ENCODE results near the gene HPCAL1. TPM values are rescaled to one million over a fixed set of nuclear protein-coding genes. Genes with fewer than 3 reads are reported as not detected.

HPCAL1 gene
- total RNA-seq, 1 donor from 2014 or later = 19.0 TPM

DNA sequence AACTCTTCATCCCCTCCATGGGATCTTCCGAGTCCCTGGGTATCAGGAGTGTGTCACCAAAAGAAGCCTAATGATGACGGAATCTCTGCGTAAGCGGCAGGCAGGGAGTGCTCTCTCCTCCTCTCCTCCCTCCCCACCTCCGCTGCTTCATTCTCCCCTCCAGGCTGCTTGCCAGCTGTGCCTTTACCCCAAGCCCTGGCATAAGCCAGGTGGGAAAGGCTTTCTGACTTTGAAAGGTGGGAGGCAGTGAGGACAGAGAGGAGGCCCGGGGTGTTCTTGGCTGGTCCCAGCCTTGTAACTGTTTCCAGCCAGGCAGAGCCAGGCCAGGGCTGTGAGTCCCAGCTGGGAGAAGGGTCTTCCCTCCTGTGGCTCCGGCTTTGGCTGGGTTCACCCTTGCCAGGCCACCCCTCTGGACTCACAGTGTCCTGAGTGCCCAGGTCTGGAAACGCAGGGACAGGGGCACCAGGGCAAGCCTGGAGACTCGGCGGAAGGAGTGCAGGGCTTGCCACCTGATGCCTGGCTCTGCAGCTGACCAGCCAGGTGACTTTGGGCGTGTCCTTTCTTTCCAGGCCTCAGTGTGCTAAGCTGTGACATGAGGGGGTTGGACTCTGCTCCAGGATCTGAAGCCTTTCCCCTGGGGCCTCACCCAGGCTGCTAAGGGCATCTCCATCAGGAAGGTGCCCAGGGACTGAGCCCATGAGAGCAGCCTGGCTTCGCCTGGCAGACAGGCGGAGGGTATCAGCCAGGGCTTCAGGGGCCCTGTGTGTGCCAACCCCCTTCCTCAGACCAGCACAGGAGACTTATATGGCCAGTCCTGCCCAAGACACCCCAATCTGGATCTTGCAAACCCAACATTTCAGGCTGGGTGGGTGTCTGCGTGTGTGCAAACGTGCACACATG lies 32.7 kb upstream of the HPCAL1 start:
- no peak for DNase-seq

DNA sequence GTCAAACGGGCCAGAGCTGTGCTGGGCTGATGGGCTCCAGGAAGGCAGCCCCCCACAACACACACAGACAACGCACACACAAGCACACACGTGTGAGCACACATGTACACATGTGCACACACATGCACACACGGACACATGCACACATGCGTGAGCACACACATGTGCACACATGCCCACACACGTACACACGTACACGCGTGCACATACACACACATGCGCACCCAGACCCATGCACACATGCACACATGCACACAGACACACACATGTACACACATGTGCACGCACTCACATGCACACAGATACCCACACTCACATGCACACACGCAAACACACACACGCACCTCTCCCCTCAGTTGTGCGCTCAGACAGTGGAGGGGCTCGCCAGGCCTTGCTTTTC lies 31.2 kb upstream of the HPCAL1 start:
- no peak for DNase-seq

DNA sequence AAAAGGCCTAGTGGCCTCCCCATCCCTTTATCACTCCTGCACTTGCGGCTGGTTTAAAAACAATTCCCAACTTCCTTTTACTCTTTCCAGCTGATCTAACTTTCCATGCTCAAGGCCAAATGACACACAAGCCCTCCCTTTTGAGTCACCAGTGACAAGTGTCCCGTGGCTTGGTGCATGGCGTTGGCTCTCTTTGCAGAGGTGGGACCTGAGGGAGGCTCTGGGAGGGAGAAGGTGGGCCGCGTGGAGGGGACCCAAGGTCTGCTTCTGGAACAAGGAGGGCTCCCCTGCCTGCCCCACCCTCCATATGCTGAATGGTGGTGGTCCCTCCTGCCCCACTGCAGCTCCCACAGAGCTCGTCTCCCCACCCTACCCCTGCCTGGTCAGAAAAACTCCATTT lies 30.8 kb upstream of the HPCAL1 start:
- no peak for DNase-seq

DNA sequence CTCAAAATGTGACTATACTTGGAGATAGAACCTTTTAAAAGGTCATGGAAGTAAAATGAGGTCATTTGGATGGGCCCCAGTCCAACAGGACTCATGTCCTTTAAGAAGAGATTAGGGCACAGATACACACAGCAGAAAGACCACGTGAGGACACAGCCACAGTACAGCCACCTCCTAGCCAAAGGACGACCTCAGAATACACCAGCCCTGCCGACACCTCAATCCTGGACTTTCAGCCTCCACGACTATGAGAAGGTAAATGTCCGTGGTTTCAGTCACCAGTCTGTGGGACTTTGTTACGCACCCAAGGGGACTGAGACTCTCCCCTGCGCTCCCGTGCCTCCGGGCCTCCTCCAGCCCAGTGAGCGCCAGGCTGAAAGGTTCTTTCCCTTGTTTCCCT lies 30.2 kb upstream of the HPCAL1 start:
- DNase-seq = no peak

DNA sequence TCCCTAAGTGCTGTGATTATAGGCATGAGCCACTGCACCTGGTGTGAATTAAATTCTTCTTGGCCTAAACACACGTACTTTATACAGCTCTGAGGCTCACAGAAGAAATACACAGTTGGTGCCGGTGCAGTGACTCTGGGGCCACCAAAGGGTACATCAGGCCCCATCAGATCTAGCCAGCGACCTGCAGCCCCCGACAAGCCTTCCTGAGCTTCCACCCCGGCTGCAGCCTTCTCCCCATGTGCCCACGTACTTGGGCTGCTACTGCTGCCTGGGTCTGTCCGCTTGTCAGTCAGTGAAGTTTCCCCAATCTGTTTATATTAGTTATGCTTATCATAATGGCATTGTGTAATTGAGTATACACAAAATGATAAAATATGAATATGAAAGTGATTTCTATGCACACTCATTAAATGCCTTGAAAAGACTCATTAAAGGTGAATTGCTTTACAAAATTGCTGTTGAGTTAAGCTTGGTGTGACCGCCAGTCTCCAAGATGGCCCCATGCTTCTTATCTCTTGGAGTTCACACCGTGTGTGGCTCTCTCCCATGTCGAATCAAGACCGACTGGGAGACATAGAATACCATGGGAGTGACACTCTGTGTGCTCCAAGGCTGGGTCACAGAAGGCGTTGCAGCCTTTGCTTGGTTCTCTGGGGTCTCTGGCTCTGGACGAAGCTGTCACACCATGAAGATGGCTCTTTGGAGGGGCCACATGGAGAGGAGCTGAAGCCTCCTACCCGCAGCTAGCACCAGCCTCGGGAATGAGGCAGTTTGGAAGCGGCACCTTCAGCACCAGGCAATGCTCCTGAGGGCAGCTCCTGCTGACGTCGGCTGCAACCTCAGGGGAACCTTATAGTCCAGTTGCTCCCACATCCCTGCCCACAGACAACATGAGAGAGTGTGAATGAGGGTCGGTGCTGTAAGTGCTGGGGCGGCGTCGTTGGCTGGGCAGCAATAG lies 29.2 kb upstream of the HPCAL1 start:
- no peak for DNase-seq

DNA sequence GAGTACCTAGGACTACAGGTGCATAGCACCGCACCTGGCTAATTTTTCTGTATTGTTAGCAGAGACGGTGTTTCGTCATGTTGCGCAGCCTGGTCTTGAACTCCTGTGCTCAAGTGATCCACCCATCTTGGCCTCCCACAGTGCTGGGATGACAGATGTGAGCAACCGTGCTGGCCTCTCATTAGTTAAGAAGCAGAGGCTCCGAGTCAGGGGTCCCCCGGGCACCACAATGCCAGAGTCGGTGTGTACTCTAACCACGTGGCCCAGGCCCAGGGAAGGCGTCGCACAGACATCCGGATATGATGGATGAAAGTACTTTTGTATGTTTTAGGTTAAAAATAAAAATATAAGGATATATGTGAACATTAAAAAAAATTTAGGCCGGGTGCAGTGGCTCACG lies 28.3 kb upstream of the HPCAL1 start:
- DNase-seq = no peak

DNA sequence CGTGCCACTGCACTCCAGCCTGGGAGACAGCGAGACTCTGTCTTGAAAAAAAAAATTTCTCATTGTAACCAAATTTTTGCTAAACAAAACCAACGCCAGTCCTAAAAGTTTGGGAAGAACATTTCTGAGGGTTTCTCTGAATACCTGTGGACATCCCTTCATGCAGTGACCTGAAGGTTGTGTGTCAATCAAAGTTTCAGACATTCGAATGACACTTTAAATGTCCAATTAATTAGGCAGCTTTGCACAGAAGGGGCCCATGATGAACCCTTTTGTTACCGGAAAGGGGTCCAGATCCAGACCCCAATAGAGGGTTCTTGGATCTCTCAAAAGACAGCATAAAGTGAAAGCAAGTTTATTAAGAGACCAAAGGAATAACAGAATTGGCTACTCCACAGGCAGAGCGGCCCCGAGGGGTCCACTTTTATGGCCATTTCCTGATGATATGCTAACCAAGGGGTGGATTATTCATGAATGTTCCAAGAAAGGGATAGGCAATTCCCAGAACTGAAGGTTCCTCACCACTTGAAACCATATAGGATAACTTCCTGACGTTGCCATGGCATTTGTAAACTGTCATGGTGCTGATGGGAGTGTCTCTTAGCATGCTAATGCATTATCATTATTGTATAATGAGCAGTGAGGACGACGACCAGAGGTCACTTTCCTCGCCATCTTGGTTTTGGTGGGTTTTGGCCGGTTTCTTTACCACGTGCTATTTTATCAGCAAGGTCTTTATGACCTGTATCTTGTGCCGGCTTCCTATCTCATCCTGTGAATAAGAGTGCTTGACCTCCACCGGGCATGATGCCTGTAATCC lies 27.5 kb upstream of the HPCAL1 start:
- no peak for DNase-seq

DNA sequence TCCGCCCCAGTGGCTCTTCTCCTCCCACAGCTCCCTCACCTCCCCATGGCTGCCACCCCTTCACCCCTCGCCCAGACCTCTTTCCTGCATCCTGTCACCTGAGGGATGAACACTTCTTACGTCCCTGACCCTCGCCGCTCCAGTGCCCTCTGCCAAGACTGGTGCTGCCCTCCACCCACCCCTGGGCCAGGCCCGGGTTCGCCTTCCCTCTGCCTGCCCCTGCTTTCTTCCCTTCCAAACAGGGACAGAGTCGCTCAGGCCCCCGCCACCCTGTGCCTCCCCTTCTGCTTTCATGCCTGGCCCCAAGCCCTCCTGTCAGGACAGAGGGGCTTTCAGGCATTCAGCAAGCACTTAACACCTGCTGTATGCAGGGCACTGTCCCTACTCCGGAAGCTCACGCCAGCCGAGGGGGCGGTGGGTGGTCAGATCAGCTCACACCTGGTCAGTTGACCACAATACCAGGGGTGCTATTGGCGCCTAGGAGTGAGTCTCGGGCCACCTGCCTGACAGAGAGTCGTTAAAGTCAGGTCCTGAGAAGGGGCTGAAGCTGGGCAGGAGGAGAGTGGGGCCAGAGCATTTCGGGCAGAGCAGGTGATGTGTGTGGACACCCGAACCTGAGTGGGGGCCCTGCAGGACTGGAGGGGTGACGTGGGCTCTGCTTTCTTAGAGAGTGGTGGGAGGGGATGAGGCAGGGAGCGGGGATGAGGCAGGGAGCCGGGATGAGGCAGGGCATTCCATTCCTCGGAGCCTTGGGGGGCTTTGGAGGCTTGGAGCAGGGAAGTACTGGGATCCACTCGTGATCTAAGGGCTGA lies 26.0 kb upstream of the HPCAL1 start:
- no peak for DNase-seq

DNA sequence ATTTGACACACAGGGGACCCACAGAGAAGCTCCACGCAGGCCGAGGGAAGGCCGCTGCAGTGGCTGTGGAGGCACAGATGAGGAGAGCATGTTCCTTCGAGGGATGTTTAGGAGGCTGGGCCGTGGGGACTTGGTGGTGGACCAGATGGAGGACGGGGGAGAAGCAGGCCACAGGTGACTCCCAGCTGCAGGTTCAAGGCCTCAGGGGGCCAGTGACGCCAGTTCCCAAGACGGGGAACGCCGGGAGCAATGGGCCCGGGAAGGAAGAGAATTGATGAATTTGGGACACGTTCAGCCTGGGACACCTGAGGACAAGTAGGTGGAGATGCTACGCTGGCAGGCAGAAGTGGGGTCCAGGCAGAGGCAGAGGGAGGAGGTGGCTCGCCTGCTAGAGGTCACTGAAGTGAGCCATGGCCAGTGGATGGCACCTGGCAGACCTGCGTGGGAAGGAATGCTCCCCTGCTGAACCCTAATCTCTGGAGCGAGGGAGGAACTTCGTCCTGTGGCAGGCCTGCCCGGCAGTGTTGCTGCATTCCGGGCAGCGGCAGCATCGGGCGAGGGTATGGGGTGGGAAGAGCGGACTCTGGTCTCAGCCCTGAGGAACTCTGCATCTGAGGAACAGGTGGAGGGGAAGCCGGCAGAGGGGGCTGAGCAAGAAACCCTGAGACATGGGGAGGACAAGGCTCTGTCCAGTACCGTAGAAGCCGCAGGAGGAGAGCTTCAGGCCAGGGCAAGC lies 25.2 kb upstream of the HPCAL1 start:
- DNase-seq = no peak

DNA sequence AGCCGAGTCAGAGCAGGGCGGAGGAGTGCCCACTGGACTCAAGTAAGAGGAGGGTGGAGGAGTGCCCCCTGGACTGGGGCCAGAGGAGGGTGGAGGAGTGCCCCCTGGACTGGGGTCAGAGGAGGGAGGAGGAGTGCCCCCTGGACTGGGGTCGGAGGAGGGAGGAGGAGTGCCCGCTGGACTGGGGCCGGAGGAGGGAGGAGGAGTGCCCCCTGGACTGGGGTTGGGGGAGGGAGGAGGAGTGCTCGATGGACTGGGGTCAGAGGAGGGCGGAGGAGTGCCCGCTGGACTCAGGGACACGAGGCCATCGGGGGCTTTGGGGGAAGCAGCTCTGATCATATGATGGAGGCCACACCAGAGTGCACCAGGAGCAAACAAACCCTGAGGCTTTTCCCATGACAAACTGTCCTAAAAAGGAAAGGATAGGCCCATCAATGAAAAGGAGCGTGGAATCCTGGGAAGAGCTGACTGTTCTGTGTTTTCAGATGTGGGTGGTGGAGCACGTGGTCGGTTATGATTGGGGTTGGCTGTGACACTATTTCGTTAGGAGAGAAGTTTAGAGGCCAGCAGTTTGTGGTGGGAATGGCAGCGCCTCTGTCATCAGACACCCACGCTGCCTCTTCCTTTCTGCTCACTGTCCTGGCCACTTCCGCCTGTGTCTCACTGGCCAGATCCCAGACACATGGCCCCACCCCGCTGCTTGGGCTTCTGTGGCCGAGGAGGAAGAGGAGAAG lies 24.5 kb upstream of the HPCAL1 start:
- peak; percentile 38 for DNase-seq

DNA sequence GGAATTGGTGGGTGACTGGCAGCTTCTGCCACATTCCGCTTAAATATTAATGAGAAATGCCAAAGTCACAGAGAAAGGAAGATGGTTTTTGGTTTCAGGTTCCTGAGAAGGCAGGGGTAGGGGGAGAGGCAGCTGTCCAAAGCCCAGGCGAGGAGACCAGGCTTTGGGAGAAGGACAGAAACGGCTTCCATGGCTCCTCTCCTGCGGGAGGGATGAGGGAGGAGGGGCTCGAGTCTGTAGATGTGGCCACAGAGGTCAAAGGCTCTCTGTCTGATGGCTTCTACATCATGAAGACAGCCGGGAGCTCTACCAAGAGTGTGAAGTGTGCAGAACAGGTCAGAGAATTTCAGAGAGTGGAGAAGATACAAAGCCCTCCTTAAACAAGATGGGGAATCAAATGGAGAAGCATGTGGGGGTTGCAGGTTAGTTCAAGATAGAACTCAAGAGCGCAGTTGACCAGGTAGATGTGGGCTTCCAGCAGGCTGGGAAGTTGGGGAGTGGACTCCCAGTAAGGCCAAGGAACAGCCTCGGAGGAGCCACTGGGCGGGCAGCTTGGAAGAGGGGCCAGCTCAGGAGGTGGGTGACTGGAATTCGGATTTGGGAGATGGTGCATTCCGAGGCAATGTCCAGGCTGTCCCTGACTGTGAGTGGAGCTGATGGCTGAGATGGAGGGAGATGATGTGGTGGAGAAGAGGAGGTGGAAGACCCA lies 23.8 kb upstream of the HPCAL1 start:
- no peak for DNase-seq

DNA sequence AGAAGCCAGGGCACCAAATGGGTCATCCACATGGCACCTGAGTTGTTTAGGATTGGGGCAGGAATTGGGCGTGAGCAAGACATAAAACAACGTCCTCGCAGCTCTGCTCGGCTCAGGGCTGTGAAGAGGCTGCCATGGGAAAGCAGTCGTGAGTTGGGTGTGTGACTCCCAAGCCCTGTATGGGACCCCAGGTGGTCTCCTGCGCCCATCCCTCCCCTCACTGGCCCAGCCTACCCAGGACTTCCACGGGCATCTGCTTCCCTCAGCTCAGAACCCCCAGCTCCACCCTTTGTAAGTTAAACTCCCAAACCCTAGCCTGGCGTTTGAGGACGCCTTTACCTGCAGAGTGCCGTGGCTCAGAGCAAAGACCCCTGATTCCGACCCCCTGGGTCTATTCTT lies 23.2 kb upstream of the HPCAL1 start:
- no peak for DNase-seq

DNA sequence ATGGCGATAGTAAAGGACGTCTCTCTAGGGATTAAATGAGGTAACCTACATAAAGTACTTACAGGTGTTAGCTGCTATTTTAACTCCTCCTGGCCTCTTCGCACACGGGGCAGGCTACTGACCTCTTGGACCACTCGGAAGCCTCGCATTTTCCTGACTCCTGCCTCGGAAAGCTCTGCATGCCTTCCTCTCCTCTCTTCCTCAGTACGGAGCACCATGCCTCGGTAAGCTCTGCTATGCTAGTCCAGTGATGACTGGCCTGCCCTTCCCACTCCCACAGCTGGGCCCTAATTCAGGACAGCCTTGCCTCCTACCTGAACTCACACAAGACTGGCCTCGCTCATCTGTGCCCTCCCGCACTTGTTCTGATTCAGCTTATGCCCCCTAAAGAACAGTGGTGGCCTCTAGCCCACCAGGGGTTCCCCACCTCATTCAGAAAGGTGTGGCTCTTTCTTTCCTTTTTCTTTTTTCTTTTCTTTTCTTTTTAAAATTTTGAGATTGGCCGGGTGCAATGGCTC lies 22.7 kb upstream of the HPCAL1 start:
- DNase-seq = no peak

DNA sequence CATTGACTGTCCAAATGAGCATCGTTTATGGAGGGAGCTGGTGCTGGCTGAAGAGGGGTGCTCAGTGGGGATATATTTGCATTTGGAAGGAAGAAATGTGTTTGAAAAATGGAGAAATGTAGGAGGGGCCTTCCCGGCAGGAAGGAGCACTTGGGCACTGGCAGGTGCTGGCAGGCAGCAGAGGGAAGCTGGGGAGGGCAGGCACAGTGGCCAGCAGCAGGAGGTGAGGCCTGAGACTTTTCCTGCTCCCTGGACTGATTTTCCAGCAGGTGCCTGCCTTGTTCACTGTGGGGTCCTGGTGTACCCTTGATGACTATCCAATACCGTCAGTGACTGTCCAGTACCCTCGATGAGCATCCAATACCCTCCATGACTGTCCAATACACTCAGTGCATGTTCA lies 20.8 kb upstream of the HPCAL1 start:
- DNase-seq = no peak

DNA sequence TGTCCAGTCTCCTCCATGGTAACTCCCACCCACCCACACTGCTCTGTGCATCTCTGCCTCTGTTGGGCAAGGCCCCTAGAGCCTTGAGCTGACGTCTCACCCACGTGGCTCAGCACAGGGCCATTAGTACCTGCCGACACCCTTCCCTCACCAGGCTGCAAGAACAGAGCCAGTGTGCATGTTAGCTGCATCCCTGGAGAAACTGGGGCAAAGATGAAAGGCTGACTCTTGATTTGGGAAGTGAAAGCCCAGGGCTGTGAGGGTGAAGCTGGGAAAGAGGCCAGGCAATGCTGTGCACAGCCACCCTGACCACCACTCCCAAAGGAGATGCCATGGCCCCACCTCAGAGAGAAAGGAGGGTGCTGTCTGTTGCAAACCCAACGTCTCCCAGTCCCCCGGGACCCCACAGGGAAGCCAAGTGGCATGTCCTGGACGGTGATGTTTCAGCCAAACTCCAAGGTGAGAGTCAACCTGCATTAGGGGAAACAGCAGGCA lies 20.0 kb upstream of the HPCAL1 start:
- no peak for DNase-seq

DNA sequence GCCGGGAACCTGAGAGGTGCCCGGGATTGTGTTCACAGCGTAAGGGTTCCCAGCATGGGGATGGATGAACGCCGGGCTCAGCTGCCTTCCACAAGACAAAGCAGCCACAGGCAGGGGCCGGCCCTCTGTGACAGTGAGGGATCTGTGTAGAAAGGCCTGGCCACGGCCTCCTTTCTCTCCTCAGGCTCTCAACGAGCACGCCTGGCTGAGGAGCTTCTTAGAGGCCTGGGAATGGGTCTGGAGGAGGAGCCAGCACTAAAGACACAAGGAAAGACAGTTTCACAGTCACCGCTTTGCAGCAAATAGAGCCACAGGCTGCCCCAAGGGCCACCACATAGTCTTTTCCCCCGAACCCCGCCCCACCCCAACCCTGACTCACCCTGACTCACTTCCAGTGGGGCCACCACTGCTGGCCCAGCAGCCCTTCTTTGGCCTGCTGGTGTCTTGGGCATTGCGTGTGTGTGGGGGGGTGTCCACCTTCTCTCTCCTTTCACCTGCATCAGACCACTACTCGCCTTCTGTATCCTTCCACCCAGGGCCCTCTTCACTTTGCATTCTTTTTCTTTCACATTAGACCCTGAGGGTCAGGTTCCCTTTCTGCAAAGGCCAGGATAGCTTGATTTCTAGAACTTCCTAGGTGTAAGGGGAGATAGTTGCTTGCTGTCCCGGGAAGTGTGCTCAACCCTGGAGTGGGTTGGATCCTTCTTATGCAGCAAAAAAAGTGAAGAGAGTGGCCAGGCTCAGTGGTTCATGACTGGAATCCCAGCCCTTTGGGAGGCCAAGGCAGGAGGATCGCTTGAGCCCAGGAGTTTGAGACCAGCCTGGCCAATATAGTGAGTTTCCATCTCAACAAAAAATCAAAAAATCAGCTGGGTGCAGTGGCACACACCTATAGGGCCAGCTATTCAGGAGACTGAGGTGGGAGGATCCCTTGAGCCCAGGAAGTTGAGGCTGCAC lies 19.3 kb upstream of the HPCAL1 start:
- DNase-seq = no peak

DNA sequence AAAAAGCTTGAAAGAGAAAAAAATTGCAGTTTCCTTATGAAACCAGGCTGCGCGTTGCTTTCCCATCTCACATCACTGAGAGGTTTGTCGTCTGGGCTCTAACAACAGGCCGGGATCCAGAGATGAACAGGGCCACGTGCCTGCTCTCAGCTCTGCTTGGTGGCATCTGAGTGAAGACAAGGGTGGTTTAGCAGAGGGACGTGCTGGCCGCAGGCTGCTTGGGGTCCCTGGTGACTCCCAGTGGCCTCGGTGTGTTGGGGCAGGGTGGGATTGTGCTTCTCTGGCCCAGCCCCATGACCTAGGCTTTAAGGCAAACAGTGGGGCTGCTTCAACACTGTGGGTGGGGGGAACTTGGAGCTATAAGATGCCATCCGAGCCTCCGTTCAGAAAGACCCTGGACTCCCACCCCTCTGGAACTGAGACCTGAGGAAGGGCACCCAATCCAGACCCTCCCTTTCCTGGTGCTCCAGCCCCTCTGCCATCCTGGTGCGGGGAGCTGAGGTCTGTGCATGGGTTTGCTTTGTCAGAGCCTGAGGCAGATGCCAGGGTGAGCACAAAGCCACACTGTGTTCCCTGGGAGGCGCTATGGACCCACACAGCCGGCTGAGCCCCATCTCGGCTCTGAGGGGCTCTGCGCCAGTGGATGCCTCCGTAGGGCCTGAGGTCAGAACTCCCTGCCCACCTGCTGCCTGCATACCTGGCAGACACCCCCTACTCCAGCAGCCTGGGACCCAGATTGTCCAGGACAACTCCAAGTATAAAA lies 18.4 kb upstream of the HPCAL1 start:
- peak; percentile 34 for DNase-seq
